GM18508 (cell line): ENCODE results near the gene MAP6D1.

Experiments used
- ATAC-seq: cut with Tn5 transposase; IDR thresholded peaks from one replicate; pipeline ENCODE4 v1.9.1; 2021; ENCODE audit warnings: moderate number of reproducible peaks; ENCODE audit not compliant: insufficient read depth, unreplicated experiment

The MAP6D1 gene

DNA sequence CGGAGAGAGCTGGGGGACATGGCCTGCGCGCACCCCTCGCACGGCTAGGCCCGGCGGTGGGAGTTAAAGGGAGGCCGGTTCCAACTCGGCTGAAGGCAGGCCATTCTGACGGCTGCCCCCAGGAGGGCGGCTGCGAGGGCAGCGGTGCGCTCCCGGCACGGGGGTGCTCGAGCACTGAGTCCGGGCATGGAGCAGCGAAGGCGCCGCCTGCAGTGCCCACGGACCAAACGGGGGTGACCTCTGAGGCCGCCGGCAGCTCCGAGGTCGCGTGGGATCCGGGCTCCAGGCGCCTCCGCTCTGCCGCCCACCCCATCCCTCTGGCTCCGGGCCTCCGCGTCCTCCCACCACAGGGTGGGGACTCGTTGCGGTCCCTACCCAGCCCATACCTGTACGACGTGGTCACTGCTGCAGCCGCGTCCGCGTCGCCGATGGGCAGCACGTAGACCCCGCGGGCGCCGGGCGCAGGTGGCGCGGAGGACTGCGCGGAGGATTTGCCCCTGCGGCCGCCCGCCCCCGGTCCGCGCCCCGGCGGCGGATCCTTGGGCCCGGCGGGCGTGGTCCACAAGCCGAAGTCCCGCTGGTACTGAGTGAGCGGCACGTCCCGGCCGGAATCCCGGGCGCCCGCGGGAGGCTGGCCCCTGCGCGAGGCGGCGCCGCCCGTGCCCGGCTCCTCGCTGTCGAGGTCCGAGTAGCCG is 469 bp downstream of the MAP6D1 start:
- no peak for ATAC-seq

DNA sequence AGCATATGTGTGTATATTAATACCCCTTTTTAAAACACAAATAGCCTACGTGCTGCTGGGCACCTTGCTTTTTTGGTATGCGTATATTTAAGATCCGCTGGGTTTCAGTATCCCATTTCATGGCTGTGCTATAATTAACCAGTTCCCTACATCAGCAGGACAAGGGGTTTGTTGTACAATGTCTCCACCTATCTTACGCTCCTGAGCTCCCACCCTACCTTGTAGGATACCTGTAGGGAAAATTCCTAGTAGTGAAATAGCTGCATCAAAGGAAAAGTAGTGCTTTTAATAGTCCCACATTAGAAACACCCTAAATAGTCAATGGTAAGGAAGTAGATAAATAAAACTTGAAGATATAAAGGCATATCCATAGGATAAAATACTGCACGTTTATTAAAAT is 1.4 kb downstream of the MAP6D1 start:
- no peak for ATAC-seq

DNA sequence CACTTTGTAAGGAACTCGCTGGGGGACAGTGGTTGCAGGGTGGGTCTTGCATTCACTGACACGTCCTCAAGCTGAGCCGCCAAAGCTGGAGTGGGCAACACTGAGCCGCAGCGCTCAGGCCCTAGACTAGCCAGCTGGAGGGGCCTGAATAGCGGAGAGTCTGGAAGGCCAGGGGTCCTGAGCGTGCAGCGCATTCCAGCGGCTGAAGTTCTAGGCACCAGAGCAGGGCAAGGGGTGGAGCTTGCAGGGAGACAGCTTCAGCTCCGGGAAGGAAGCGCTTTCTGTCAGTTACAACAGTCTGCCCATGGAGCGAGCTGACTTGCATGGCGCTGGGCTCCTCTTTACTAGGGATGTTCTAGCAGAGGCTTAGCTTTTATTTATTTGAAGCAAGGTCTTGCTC is 2.7 kb downstream of the MAP6D1 start:
- no peak for ATAC-seq

DNA sequence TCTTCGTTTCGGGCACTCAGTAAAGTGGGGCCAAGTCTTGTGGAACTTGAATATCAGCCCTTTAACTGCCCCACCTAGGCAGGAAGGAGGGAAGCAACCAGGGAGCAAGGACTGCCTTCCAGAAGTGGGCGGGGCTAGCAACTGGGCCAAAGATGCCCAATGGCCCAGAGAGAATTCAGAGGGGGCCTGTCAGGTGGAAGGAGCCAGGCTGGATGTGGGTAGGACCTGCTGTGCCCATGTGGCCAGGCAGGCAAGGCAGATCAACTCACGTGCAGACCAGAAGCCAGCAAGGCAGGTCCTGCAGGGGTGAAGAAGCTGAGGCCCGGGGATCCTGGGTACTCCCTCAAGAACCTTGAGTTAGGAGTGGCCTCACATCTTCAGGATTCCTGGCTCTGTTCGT is 5.5 kb downstream of the MAP6D1 start:
- no peak for ATAC-seq

DNA sequence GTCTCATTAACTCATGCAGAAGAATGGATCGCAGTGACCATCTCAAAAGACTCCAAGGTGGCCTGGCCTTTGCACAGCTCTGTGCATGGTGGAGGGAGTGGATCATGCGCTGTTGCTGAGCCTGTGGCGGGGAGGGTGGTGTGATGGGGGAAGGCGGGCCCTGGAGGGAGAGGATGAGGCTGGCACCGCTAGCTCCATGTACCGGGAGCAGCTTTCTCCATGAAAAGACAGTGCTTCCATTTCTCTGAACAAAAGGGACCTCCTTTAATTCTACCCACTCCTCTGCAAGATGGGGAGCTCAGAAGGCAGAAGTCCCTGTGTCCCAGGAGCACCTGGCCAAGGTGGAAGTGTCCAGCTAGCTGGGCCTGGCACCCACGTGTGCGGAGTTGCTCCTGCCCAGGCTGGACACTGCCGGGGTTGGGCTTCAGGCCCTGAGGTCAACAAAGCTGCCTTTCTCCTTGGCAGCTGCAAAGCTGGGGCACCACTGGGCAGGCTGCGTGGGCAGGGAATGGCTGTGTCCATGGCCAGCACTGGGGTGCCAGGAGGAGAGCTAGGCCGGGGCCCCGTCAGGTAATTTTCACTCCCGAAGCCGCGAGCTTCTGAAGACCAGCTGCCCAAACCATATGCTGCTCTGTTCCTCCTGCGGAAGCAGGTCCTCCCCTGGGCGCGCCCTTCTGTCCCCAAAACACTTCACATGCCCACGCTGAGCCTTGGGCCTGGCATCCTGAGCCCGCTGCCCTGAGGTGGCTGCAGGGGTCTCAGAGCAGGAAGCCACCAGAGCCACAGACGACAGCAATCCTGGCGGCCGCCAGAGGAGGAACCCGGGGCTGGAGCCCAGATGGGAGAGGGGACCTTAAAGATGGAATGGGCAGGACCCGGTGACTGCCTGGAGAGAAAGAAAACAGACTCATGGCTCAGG is 6.4 kb downstream of the MAP6D1 start:
- ATAC-seq = no peak

DNA sequence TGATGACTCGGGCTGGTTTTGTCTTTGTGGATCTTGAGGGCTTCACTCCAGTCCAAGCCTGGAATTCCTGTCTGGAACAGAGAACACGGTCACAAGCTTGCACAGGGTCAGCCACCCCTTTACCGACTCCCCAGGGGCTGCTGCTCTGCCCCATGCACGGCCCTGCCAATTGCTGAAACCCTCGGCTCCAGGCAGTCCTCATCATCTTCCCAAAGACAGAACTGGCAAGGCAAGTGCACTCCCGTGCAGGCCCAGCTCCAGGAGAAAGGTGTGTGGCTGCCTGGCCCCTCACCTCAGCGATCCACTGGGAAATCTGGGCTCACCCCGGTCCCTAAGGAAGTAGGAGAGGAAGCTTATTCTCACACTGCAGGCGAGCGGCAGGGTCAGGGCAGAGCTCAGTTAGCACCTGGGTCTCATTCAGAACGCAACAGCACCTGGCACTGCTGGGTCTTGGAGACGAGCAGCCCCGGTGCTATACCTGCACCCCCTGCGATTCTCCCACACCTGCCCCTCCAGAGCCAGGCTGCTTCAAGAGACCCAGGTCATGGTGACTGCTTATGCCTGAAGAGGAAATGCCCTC is 7.2 kb downstream of the MAP6D1 start:
- ATAC-seq = no peak

DNA sequence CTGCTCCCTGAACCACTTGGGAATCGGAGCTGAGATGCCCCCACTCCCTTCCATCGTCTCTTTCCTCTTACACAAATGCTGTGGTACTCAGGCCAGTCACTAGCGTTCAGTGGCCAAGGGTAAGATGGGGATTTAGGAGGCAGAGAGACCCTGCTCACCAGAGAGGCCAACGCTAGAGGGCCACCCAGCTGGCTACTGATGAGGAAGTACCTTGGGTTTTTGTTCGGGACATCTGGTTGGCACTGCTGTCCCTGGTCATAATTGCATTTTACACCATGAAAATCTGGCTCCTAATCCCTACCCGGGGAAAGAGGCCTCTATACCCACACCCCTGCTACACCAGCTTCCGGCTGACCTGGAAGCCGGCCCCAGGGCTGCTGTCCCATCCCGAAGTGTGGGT is 7.7 kb downstream of the MAP6D1 start:
- ATAC-seq = no peak

DNA sequence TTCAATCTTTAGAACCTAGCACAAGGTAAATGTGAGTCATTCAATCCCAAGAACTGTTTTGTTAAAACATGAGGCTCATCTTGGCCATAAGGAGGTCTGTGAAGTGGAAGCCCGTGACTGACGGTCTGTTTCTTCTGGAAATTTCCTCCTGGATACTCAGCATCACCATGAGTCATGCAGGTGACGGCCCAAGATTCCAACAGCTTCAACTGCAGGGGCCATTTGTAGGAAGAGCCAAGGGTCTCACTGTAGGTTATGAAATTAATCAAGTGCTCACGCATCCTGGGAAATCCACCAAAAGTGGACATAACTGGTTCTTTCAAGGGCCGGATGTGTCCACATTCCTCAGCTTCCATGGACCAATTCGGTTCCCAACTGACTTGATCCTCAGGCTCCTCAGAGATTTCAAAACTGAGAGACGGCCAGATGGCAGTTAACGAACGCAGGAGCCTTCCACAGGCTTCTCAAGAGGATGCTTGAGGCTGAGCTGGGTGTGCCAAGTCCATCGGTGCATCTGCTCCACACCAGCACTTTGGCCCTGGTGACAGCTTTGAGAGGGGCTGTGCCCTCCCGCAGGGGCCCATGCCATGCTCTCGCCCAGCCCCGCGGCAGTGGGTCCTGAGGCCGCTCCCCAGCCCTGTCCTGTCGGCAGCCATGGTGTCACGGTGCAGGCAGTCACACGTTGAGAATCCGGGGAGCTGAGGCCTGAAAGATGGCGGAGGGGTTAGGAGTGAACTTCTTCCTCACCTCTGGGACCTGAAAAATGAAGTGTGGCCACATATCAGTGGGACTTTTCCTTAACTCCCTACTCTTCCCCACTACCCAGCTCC is 8.5 kb downstream of the MAP6D1 start:
- ATAC-seq = no peak

DNA sequence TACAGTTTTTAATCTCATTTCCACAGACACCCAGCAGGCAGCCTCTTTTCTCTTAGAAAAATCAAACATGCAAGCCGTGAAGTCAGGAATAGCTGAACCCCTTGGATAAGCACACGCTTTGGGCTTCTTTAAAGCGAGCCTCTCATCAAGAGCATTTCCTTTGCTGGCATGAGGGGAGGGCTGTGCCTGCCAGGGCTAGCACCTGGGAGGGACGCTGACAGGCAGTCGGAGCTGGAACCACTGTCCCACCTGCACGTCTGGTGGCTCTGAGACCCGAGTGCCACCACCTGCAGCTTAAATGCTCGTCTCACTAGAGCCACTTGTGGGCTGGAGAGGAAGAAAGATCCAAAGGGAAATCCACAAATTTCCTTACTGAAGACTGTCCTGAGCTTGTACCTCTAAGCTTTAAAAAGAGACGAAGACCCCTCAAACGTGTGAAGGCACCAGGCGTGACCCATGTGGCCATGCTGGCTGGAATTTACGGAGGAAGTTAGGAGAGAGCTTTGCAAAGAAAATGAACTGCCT is 9.4 kb downstream of the MAP6D1 start:
- no peak for ATAC-seq

DNA sequence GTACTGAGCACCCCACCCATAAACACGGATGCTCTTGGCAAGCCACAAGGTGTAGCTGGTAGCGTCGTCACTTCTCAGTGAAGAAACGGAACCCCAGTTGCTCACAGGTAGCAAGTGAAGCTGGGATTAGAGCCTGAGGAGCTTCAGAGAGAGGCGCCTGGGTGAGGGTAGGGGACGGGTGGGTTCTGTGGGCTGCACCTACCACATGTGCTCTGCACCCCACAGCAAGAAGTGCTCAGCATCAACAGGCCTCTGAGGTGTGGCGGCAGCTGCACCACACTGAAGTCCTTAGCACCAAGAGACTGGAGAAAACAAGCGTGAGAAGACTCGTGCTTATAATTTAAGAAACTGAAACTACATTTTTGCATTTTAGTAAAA is 9.8 kb downstream of the MAP6D1 start:
- ATAC-seq = no peak

DNA sequence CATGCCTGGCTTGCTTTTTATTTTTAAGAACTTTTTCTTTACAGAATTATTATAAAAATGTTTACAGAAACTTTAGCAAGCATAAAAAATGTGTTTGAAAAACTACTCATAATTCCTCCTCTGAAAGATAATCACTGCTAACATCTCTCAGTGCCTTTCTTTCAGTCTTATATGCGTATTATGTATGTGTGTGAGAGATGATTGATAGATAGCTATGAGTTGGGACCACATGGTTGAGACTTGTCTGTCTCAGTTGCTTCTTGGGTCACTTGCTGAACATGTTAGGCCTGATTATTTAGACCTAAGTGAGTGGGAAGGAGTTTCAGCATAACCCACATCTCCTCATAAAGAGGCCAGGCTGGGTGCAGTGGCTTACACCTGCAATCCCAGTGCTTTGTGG is 11.1 kb downstream of the MAP6D1 start:
- no peak for ATAC-seq

DNA sequence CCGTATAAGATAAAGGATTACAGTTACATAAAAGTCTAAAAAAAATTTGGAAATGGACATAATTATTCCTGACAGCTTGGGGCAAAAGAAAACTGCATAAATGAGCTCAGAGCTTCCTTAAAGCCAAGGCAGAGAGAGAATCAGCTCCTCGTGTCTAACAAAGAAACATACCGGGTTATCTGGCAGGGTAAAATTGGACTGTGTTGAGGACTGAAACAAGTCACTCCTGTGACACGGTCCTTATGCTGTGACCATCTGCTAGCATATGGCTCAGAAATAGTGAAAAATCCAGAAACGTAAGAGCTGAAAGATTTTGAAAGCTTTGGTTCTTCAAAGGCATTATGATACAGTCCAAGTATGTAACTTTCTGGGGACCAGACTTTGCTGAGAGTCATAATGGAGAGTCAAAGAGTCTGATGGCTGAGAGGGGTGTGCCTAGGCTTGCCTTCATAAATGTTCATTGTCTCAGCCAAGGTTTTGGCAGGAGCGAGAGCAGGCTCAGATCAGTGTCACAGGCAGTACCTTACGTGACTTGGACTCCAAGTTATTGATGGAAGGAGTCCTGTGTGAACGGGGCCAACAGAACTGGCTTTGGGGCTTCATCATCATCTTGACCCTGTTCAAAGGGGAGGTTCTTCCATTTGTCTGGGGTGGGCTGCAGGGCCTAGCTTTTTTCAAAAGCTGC is 12.5 kb downstream of the MAP6D1 start:
- no peak for ATAC-seq

DNA sequence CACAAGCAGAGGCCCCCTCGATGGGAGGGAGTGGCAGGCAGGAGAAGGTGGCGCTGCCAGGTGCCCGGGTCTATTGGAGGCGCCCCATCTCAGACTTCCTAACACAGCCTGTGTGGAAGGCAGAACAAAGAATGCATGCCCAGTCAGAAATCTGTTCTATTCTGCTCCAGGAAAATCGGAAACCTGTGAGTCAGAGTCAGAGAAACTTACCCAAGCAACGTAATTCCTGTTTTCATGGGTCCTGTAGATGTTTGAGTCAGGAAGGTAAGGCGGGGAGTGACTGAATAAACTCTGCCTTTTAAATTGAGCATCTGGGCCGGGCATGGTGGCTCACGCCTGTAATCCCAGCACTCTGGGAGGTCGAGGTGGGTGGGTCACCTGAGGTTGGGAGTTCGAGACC is 13.7 kb downstream of the MAP6D1 start:
- ATAC-seq = no peak

DNA sequence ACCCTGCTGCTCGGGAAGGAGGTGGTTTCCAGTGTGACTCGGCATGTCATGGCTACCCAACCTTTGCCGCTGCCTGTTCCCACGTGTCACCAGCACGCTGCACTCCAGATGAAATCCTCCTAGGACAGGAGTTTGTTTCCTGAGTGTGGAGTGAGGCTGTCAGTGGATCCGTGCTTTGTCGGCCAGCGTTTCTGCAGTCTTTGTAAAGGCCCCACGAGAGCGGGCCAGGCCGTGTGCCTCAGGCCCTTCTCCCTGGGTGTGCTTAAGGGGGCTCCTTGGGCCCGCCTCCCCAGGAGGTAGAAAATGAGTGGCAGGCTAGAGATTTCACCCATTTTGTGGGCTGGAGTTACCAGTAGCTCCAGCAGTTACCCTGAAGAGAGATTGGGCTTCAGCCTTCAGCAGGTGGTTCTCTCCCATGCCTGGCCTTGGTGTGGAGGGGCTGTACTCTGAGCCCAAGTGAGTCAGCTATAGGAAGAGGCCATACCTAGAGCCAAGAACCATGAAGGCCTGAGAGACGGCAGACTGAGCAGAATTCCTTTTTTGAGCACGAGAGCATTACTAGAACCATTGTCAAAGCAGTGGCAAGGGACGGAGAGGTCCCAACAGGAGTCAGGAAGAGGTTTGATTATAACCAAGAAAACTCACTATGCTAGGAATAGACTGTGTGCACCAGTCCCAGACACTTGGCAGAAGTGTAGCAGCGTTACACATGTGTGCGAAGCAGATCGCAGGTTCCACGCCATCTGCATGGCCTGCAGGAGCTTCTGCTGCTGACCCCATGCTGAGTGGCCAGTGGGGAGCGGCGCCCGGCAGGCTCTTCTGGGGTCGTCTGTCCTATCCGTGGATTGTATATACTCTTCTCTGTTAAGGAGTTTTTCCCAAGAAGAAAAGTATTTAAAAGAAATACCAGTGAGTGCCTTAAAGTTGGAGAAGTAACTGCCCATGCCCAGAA is 14.5 kb downstream of the MAP6D1 start:
- ATAC-seq = no peak

DNA sequence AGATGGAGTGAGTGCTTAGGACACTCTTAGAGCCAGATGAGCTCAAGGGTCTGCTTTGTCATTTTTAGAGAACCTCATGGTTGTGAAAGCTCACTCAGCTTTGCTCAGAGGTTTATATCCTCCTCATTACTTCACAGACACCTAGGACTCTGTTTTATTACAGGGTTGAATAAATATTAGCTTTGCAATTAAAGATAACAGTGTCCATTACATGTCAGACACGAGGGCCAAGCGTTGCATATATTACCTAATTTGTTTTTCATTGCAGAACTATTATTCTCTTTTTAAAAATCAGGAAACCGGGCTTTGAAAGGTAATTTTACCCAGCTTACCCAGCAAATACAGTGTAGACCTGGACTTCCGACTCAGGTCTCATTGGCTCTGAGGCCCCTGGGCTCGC is 16.1 kb downstream of the MAP6D1 start:
- ATAC-seq = no peak

DNA sequence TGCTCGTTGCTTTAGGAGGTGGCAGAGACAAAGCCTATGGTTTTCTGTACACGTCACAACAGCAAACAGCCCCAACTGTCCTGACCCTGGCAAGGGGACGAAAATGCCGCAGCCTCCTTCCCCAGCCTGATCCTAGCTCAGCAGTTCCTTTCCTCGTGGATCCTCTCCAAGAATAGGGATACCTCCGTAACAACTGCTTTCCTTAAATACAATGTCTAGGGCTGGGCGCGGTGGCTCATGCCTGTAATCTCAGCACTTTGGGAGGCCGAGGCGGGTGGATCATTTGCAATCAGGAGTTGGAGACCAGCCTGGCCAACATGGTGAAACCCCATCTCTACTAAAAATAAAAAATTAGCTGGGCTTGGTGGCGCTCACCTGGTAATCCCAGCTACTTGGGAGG is 17.0 kb downstream of the MAP6D1 start:
- no peak for ATAC-seq

DNA sequence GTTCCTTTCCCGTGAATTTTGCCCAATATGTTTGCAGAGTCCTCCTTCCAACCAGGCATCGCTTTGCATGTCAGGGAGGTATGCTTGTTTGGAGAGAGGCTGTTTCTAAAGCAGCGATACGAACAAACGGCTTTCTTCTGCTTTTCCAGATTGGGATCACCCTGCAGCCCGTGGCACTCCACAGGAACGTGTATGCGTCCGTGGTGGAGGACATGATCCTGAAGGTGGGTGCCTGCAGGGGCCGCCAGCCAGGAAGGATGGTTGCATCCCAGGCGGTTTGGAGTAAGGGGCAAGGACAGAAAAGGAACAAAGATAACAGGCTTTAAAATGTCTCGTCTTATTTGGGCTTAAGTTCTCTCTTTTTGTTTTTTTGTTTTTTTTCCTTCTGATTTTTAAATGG is 17.5 kb downstream of the MAP6D1 start:
- no peak for ATAC-seq

DNA sequence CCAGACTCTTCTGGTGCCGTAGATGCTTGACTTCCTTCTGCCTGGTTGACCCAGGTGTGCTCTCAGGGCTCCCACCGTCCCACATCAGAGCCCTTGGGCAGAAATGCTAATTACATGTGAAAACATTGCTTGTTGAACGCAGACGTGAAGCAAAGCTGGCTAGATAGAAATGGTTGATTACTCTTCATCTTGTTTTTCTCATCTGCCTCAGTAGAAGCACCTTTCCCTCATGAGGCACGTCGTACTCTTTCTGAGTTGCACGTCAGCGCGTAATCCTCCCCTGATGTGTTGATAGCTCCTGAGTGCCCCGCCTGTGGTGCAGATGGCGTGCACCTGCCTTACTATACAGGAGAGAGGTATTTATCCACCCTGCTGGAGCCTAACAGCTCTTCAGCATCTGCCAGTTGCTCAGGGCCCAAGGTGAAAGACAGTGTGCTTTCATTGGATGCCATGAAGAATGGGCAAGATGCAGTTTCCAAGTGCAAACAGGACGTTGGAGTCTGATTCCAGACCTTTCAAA is 18.1 kb downstream of the MAP6D1 start:
- no peak for ATAC-seq

DNA sequence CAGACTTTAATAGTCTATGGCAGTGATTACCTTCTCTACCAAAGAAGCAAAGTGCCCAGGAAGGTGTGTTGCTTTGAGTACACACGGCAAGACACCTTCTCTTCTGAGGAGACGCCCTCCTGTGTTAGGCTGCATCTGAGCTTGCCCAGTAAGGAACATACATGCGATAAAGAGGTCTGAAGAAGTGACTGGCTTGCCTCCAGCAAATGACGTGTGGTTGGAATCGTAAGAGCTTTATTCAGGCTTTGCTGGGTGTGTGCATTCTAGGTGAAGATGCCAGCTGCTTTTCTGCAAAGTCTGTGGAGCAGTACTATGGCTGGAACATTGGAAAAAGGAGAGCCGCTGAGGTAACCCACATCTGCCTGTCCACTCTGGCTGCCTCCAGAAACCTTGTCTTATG is 22.4 kb downstream of the MAP6D1 start:
- no peak for ATAC-seq
